ENCODE measurements around the gene PSG5.
A peak's percentile ranks its signal among the peaks of the same experiment; 100 is the strongest.
"Not testable (repeated sequence)": the region's sequence is repeated elsewhere in the genome, so short reads cannot be mapped to it uniquely, and the experiment has no call there.

The PSG5 gene

DNA sequence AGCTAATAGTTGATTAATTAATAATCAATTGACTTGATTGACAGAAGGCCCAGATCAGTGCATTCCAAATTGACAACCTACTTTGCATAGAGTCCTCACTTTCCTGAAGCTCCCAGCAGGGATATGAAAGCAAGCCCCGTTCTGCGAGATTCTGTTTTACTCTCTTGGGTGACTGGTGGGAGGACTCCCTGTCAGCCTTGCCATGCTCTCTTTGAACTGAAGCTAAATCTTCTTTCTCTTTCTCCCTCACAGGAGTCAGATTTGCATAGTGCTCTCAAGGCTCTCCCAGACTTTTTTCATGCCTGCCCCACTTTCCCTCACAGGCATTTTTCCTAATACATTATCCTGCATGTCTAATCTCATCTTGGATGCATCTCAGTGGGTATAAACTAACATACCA, 29.5 kb upstream of the PSG5 start:
- H3K4me3 ChIP-seq (replicated peaks; ENCODE audit: insufficient read depth, low read length); DNase-seq (ENCODE audit: low read depth in 1 of 2, low spot score in 1 of 2); H3K27me3 ChIP-seq (ENCODE audit: insufficient read depth, poor library complexity, severe bottlenecking); H3K27ac ChIP-seq (replicated peaks): not testable (repeated sequence)

DNA sequence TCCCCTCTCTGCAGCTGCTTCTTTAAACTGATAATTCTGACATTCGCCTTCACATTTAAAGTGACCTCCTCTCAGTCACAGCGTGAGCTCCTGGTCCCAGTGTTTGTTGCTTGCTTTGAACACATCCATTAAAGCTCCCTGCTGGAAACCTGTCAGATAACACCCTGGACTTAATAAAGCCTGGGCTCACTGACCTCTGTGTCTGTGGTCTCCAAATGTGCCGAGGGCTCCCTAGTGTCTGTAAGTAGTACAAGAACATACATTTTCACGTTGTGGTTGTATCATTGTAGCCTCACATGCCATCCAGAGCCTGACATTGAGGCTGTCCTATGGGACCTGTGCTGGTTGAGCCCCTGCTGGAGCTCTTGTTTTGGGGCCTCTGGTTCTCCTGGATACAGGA, 21.7 kb upstream of the PSG5 start:
- H3K27me3 ChIP-seq (ENCODE audit: insufficient read depth, poor library complexity, severe bottlenecking), result no peaks in the 10 kb centered on the region

DNA sequence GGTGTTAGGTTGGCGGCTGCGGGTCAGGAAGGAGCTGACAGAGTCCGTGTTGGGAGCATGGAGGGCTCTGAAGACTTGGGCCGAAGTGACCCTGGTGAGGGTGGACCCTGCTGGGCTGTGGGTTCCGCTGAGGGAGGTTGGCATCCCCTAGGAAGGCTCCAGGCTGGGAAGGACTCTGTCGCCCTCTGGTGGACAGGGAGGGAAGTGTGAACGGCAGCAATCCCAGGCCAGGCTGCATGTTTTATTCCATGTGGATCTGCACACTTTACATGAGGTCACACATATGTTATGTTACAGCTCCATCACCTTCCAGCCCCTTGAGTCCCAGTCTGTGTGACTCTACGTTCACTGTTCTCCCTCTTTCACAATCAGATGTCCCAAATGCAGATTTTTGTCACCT, 20.8 kb upstream of the PSG5 start:
- H3K27ac ChIP-seq (replicated peaks); DNase-seq (ENCODE audit: low read depth in 1 of 2, low spot score in 1 of 2); H3K4me3 ChIP-seq (replicated peaks; ENCODE audit: insufficient read depth, low read length): not testable (repeated sequence)

More for the DNA sequence above, 21.7 kb upstream of the PSG5 start:
- TF ChIP-seq, protein P1, sequence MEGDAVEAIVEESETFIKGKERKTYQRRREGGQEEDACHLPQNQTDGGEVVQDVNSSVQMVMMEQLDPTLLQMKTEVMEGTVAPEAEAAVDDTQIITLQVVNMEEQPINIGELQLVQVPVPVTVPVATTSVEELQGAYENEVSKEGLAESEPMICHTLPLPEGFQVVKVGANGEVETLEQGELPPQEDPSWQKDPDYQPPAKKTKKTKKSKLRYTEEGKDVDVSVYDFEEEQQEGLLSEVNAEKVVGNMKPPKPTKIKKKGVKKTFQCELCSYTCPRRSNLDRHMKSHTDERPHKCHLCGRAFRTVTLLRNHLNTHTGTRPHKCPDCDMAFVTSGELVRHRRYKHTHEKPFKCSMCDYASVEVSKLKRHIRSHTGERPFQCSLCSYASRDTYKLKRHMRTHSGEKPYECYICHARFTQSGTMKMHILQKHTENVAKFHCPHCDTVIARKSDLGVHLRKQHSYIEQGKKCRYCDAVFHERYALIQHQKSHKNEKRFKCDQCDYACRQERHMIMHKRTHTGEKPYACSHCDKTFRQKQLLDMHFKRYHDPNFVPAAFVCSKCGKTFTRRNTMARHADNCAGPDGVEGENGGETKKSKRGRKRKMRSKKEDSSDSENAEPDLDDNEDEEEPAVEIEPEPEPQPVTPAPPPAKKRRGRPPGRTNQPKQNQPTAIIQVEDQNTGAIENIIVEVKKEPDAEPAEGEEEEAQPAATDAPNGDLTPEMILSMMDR (IDR thresholded peaks at IDR 0.05; ENCODE audit: insufficient read depth, low read length), result no peak
- TF ChIP-seq GABPA (IDR thresholded peaks at IDR 0.05; ENCODE audit: low read depth) (no peak), POLR2AphosphoS5 (IDR thresholded peaks at IDR 0.05; ENCODE audit: low read depth) (no peak), SPI1 (IDR thresholded peaks at IDR 0.05; ENCODE audit: borderline replicate concordance, low read depth) (no peak)
- TF ChIP-seq, protein P2, sequence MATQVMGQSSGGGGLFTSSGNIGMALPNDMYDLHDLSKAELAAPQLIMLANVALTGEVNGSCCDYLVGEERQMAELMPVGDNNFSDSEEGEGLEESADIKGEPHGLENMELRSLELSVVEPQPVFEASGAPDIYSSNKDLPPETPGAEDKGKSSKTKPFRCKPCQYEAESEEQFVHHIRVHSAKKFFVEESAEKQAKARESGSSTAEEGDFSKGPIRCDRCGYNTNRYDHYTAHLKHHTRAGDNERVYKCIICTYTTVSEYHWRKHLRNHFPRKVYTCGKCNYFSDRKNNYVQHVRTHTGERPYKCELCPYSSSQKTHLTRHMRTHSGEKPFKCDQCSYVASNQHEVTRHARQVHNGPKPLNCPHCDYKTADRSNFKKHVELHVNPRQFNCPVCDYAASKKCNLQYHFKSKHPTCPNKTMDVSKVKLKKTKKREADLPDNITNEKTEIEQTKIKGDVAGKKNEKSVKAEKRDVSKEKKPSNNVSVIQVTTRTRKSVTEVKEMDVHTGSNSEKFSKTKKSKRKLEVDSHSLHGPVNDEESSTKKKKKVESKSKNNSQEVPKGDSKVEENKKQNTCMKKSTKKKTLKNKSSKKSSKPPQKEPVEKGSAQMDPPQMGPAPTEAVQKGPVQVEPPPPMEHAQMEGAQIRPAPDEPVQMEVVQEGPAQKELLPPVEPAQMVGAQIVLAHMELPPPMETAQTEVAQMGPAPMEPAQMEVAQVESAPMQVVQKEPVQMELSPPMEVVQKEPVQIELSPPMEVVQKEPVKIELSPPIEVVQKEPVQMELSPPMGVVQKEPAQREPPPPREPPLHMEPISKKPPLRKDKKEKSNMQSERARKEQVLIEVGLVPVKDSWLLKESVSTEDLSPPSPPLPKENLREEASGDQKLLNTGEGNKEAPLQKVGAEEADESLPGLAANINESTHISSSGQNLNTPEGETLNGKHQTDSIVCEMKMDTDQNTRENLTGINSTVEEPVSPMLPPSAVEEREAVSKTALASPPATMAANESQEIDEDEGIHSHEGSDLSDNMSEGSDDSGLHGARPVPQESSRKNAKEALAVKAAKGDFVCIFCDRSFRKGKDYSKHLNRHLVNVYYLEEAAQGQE (IDR thresholded peaks at IDR 0.05; ENCODE audit: insufficient replicate concordance, low read depth), result no peak
- no peak overlapping the region for H3K4me3 ChIP-seq (replicated peaks; ENCODE audit: insufficient read depth, low read length)
- no peak overlapping the region for H3K27ac ChIP-seq (replicated peaks)
- no peak for DNase-seq (ENCODE audit: low read depth in 1 of 2, low spot score in 1 of 2)

DNA sequence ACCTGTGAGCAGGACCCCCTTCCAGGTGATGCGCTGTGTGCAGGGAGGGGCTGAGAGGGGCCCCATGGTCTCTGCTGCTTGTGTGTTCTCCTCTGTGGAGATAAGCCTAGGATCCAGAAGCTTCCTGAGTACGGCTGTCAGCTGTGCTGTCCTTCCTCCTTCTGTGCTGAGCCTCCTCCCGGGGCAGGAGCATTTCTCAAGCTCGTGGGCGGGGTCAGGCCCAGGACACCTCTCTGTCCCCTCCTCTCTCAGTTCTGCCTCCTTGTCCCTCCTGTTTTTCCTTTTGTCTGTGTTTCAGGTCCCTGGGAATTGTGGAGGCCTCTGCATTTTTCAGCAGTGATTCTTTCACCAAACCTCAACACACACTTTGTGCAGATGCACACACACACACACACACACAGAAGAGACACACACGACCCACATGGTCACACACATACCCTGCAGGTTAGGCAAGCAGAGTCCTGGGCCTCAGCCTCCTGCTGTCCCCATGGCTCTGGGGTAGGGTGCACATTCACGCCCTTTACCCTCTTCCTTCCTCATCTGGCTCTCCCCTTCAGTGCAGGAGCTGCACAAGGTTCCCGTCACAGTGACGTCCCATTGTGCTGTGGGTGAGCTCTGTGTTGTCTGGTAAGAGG, 19.3 kb upstream of the PSG5 start, which contains the start of gene PSG4:
Gene PSG4, minus strand, starts transcription at position 168 of the 635 bp plus-strand sequence. Its CDS starts 102 bp downstream, at position 66.
- H3K27ac ChIP-seq (replicated peaks); H3K4me3 ChIP-seq (replicated peaks; ENCODE audit: insufficient read depth, low read length); H3K27me3 ChIP-seq (ENCODE audit: insufficient read depth, poor library complexity, severe bottlenecking): not testable (repeated sequence)
- DNase-seq (ENCODE audit: low read depth in 1 of 2, low spot score in 1 of 2), result peak in 1 of 2 experiments; percentile 12

More for the DNA sequence above, 20.8 kb upstream of the PSG5 start:
- H3K27me3 ChIP-seq (ENCODE audit: insufficient read depth, poor library complexity, severe bottlenecking), result not testable (repeated sequence)

DNA sequence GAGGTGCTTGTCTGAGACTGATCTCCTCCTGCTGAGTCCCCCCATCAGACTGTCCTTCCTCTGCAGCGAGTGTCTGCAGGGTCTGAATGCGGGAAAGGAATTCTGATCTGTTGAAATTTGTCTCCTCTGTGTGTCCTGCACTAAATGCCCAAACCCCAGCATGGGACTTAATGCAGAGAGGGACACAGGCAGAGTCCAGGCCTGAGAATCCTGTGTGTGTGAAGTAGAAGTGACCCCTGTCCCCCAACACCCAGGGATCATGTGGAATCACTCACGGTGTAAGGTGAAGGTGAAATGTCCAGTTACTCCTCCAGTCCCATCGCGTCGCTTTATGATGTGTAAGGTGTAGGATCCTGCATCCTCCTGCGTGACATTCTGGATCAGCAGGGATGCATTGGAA, 17.3 kb upstream of the PSG5 start:
- not testable (repeated sequence) for H3K4me3 ChIP-seq (replicated peaks; ENCODE audit: insufficient read depth, low read length); H3K27ac ChIP-seq (replicated peaks); H3K27me3 ChIP-seq (ENCODE audit: insufficient read depth, poor library complexity, severe bottlenecking); DNase-seq (ENCODE audit: low read depth in 1 of 2, low spot score in 1 of 2)

DNA sequence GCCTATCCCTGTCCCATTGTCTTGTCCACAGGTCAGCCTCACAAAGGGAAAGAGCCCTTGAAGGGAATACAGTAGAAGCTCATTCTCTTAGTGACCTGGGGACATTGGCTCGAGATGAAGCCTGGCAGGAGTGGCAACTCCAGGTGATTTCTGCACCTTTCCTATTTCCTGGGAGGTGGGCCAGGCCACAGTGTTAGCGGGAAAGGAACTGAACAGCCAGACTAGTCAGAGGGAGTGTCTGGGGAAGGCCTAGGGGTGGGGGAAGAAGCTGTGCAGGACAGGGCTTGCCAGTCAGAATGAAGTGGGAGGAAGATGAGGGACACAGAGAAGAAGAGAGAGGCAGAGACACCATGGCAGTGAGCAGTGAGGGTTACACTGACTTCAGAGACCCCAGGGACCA, 15.6 kb upstream of the PSG5 start:
- H3K27ac ChIP-seq (replicated peaks); H3K27me3 ChIP-seq (ENCODE audit: insufficient read depth, poor library complexity, severe bottlenecking); DNase-seq (ENCODE audit: low read depth in 1 of 2, low spot score in 1 of 2); H3K4me3 ChIP-seq (replicated peaks; ENCODE audit: insufficient read depth, low read length): not testable (repeated sequence)

DNA sequence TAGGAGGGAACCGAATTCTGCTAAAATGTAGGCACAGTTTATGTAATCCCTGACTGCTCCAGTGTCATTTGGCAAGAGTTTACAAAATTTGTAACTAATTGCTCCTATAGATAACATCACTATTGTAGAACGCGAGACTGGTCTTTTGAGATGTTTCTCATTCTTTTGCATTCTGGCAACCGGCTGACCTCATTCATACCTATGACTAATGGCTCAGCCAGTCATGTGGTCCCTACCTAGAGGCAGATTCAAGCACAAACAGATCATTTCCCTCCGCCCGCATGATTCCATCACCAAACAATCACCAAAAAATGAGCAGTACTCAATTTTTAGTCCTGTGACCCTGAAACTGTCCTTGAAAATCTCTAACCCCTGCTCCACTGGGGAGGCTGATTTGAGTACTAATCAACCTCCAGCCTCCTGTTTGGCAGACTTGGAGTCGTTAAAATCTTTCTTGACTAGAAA, 15.0 kb upstream of the PSG5 start:
- not testable (repeated sequence) for H3K27me3 ChIP-seq (ENCODE audit: insufficient read depth, poor library complexity, severe bottlenecking); DNase-seq (ENCODE audit: low read depth in 1 of 2, low spot score in 1 of 2); H3K27ac ChIP-seq (replicated peaks); H3K4me3 ChIP-seq (replicated peaks; ENCODE audit: insufficient read depth, low read length)

DNA sequence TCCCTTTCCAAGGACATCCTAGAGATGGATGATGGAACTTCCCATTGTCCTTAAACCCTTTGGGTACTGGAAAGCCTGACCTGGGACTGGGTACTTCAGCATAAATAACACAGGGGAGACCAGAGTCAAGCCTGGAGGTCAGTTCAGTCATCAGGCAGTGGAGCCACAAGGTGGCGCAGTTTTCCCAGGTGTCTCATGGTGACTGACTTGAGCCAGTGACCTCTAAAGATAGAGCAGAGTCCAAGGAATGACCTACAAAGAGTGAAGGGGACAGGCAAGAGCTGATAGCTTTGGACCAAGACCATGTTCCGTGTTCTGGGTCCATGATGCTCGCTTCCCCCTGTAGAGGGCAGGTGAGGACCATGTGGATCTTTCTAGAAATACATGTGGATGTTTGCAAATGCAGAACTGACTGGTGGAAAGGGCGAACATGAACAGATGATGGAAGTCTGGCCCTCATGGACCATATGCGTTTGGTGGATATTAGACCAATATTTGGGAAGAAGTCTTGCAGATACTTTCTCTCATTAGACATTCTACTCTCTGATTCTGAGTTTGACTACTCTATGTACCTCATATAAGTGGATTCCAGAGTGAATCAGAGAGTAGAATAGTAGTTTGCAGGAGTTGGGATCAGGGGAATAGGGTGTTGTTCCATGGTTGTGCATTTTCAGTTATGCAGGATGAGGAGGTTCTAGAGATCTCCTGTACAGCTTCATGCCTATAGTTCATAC, 12.5 kb upstream of the PSG5 start:
- DNase-seq (ENCODE audit: low read depth in 1 of 2, low spot score in 1 of 2); H3K27ac ChIP-seq (replicated peaks); H3K27me3 ChIP-seq (ENCODE audit: insufficient read depth, poor library complexity, severe bottlenecking); H3K4me3 ChIP-seq (replicated peaks; ENCODE audit: insufficient read depth, low read length): not testable (repeated sequence)

DNA sequence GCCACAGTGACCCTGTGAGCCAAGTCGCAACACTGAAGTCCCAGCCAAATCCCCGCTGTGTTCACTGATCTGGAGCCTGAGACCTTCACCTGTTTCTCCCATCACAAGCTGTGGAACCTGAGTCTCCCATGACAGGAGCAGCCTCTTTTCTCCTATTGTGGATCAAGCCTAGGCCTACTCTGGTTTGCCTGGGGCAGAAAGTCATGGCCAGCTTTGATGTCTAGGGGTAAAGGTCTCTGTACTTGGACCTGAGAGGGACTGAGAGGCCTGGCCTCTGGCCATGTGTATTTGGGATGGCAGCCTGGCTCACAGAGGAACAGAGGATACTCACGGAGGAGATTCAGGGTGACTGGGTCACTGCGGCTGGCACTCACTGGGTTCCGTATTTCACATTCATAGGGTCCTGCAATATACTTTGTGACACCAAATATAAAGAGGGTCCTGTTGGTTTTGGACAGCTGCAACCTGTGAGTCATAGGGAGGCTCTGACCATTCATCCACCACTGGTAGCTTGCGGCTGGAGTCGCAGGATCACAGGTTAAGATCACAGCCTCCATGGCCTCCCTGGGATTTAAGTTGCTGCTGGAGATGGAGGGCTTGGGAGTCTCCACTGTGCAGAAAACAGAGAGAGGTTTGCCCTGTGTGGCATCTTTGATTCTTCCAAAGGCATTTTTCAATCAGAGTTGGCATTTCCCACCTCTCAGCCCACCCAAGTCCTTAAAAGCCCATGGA, 11.5 kb upstream of the PSG5 start:
- not testable (repeated sequence) for H3K27ac ChIP-seq (replicated peaks); DNase-seq (ENCODE audit: low read depth in 1 of 2, low spot score in 1 of 2); H3K4me3 ChIP-seq (replicated peaks; ENCODE audit: insufficient read depth, low read length); H3K27me3 ChIP-seq (ENCODE audit: insufficient read depth, poor library complexity, severe bottlenecking)

DNA sequence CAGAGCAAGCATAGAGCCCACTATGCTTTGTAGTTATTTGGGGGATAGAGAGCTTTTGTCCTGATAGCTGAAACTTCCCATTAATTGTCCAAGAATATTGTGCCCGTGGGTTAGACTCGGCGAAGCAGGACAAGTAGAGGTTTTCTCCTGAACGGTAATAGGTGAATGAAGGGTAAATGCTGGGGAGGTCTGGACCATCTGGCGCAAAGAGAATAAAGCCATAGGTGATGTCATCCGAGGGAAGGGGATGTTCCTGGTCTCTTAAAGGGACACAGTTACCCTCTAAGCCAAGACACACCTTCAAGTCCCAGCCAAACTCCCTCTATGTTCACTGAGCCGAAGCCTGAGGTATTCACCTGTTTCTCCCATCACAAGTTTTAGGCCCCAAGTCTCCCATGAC, 8.1 kb upstream of the PSG5 start:
- H3K27ac ChIP-seq (replicated peaks); H3K27me3 ChIP-seq (ENCODE audit: insufficient read depth, poor library complexity, severe bottlenecking); DNase-seq (ENCODE audit: low read depth in 1 of 2, low spot score in 1 of 2); H3K4me3 ChIP-seq (replicated peaks; ENCODE audit: insufficient read depth, low read length): not testable (repeated sequence)
